Ovary (tissue), 3 donors: ENCODE measurements around the gene SMAD2.

ENCODE experiments used
- CTCF ChIP-seq, 3 donors: fragments of 450-650 bp in 2 of 3; fragments of 200-600 bp in 1 of 3; IDR thresholded peaks; one replicate each; pipeline versions ENCODE4 v1.5.1 to v1.8.0; 2016 to 2022; ENCODE audit warnings: antibody characterized with exemption in 3 of 3, mild to moderate bottlenecking in 1 of 3
- EP300 ChIP-seq: sonication (generic); formaldehyde crosslinking; IDR thresholded peaks from one replicate; pipeline ENCODE4 v1.6.1; 2017; ENCODE audit warnings: antibody characterized with exemption
- donor health status: DM: no; HTN: no; CAD: no.

- TF ChIP-seq CTCF (IDR thresholded peaks at IDR 0.05) (no peak), EP300 (no peak)
These were observed 92.1 kb downstream of the SMAD2 start for GRCh38 chr18:47838396-47838795.
